OCI-LY7 (cell line): Measurements from ENCODE around the gene BASP1.

Source experiments
- EZH2phosphoT487 ChIP-seq: fragments of 200-600 bp; sonication (generic); IDR thresholded peaks from 2 replicates; pipeline ENCODE4 v1.6.1; 2018; ENCODE audit warnings: low read depth, borderline replicate concordance, mild to moderate bottlenecking, mixed run types, antibody characterized with exemption, low read length, moderate library complexity, mixed read lengths
- TF ChIP-seq, protein P1 (sequence below): fragments of 200-600 bp; sonication (generic); conservative IDR thresholded peaks from 2 replicates; pipeline ENCODE4 v1.5.1; 2014; ENCODE audit warnings: mild to moderate bottlenecking, antibody characterized with exemption, low read length, moderate library complexity, mixed read lengths

DNA sequence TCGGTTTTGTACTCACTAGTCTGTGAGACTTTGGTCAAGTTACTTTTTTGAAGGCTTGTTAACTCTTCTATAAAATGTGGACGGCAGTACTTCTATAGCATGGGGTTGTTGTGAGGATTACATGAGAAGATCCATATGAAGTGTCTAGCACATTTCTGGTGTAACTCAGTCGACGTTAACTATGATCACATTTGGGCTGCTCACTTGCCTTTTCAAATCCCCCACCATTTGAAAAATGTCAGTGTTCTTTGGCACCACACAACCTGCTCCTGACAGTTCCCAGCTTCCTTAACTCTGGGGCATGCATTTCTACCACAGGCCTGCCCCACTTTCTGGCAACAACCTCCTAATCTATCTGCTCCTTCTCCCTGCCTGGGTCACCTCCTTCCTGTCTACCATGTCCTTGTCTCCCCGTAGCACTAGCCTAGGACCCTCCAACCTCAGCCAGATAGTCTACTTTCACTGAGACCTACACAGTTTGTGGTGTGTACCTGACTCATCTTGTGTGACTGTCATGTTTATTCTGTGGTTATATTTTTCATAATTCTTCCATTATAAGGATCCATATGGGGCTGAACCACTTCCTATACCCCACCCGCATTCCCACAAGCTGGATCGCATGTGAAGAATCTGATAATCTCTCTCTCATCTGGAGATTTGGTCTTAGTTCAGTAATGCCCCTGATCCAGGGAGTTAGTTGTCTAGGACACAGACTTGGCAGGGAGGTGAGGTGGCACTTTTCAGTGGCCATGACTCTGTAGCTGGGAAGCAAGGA, 30.2 kb upstream of the BASP1 start:
- TF ChIP-seq, protein P1, sequence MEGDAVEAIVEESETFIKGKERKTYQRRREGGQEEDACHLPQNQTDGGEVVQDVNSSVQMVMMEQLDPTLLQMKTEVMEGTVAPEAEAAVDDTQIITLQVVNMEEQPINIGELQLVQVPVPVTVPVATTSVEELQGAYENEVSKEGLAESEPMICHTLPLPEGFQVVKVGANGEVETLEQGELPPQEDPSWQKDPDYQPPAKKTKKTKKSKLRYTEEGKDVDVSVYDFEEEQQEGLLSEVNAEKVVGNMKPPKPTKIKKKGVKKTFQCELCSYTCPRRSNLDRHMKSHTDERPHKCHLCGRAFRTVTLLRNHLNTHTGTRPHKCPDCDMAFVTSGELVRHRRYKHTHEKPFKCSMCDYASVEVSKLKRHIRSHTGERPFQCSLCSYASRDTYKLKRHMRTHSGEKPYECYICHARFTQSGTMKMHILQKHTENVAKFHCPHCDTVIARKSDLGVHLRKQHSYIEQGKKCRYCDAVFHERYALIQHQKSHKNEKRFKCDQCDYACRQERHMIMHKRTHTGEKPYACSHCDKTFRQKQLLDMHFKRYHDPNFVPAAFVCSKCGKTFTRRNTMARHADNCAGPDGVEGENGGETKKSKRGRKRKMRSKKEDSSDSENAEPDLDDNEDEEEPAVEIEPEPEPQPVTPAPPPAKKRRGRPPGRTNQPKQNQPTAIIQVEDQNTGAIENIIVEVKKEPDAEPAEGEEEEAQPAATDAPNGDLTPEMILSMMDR = no peak
- TF ChIP-seq EZH2phosphoT487 = no peak
